IPS-18a (cell line): ENCODE measurements around the gene BRF1.
A peak's percentile ranks its signal among the peaks of the same experiment; 100 is the strongest.

Experiments
- H3K27ac ChIP-seq: one replicate; pipeline ENCODE4 v1.5.1; 2013; ENCODE audit warnings: low read length
- H3K27me3 ChIP-seq: one replicate; pipeline ENCODE4 v1.6.1; 2013; ENCODE audit warnings: mild to moderate bottlenecking, low read length; ENCODE audit not compliant: control insufficient read depth, insufficient read depth
- H3K36me3 ChIP-seq: one replicate; pipeline ENCODE4 v1.6.1; 2013; ENCODE audit warnings: low read depth, low read length; ENCODE audit not compliant: control insufficient read depth
- H3K4me1 ChIP-seq: one replicate; pipeline ENCODE4 v1.6.1; 2013; ENCODE audit warnings: low read depth, low read length; ENCODE audit not compliant: control insufficient read depth
- H3K4me3 ChIP-seq: one replicate; pipeline ENCODE4 v1.5.1; 2013; ENCODE audit warnings: low read length
- H3K9ac ChIP-seq: one replicate; pipeline ENCODE4 v1.6.1; 2013; ENCODE audit warnings: mild to moderate bottlenecking, low read length, moderate library complexity
- H3K9me3 ChIP-seq: one replicate; pipeline ENCODE4 v1.6.1; 2013; ENCODE audit warnings: low read depth, low read length; ENCODE audit not compliant: control insufficient read depth

BRF1 gene, protein sequence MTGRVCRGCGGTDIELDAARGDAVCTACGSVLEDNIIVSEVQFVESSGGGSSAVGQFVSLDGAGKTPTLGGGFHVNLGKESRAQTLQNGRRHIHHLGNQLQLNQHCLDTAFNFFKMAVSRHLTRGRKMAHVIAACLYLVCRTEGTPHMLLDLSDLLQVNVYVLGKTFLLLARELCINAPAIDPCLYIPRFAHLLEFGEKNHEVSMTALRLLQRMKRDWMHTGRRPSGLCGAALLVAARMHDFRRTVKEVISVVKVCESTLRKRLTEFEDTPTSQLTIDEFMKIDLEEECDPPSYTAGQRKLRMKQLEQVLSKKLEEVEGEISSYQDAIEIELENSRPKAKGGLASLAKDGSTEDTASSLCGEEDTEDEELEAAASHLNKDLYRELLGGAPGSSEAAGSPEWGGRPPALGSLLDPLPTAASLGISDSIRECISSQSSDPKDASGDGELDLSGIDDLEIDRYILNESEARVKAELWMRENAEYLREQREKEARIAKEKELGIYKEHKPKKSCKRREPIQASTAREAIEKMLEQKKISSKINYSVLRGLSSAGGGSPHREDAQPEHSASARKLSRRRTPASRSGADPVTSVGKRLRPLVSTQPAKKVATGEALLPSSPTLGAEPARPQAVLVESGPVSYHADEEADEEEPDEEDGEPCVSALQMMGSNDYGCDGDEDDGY

DNA sequence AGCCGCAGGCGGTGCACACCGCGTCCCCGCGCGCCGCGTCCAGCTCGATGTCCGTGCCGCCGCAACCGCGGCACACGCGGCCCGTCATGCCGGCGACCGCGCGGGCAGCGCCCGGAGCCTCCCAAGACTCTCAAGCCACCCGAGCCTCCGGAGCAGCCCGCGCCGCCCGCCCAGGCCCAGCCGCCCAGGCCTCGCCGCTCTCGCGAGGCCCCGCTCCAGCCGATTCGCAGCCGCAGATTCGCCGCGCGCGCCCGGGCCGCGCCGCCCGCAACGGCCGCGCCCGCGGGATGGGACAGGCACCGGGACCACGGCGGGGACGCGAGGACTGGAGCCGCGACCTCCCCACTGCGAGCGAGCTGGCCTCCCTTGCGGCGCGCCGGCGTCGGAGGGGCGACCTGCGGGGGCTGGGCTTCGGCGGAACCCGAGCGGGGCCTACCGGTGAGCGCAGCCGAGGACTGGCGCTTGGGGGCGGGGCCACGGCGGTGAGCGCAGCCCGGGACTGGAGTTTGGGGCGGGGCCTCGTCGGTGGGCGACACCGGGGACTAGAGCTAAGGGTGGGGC lies at the start of gene BRF1:
Gene BRF1 (minus strand): TSS at position 460 of the 561 bp plus-strand sequence. CDS start 372 bp downstream, at position 88.
- Histone ChIP-seq H3K4me3 (peak within 1 kb of the TSS; percentile 79), H3K27ac (no peak within 1 kb of the TSS), H3K9ac (peak within 1 kb of the TSS; percentile 65), H3K36me3 (no peaks in the 10 kb centered on the region), H3K4me1 (no peaks in the 10 kb centered on the region), H3K27me3 (peaks cover 21% of the 10 kb centered on the region), H3K9me3 (no peaks in the 10 kb centered on the region)

DNA sequence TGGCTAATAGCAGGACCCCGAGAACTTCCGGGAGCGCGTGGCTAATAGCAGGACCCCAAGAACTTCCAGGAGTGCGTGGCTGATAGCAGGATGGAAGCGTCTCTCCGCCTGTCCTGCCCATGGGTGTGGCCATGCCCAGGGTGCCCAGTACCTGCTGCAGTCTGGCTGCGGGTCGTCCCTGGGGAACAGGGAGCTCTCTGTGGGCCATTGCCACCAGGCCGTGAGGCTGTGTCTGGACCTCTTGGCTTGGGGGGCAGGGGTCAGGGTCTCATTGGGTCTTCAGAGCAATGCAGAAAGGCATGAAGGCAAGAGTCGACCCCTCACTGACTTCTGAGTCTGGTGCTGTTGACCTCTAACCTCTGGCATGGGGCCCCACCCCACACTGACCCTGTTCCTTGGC lies 49.2 kb upstream of the BRF1 start:
- no peak overlapping the region for H3K9ac ChIP-seq
- no peak overlapping the region for H3K27ac ChIP-seq
- H3K36me3 ChIP-seq, result no peaks in the 10 kb centered on the region
- H3K27me3 ChIP-seq, result no peaks in the 10 kb centered on the region
- no peak overlapping the region for H3K4me3 ChIP-seq
- no peaks in the 10 kb centered on the region for H3K9me3 ChIP-seq
- no peaks in the 10 kb centered on the region for H3K4me1 ChIP-seq

GRCh38 chr14:105348945-105349699 lies 48.3 kb upstream of the BRF1 start:
- Histone ChIP-seq H3K9me3 (no peaks in the 10 kb centered on the region), H3K9ac (no peak overlapping the region), H3K36me3 (no peaks in the 10 kb centered on the region), H3K27me3 (no peaks in the 10 kb centered on the region), H3K4me3 (no peak overlapping the region), H3K4me1 (no peaks in the 10 kb centered on the region), H3K27ac (no peak overlapping the region)

- Histone ChIP-seq H3K9ac (no peak overlapping the region), H3K4me3 (no peak overlapping the region), H3K9me3 (no peaks in the 10 kb centered on the region), H3K36me3 (no peaks in the 10 kb centered on the region), H3K27ac (no peak overlapping the region), H3K27me3 (no peaks in the 10 kb centered on the region), H3K4me1 (no peaks in the 10 kb centered on the region)
These were observed 47.6 kb upstream of the BRF1 start for GRCh38 chr14:105348169-105348944.

GRCh38 chr14:105347587-105347968 lies 46.8 kb upstream of the BRF1 start:
- Histone ChIP-seq H3K36me3 (no peaks in the 10 kb centered on the region), H3K27me3 (no peaks in the 10 kb centered on the region), H3K4me1 (no peaks in the 10 kb centered on the region), H3K9me3 (no peaks in the 10 kb centered on the region), H3K27ac (no peak overlapping the region), H3K4me3 (no peak overlapping the region), H3K9ac (no peak overlapping the region)

GRCh38 chr14:105346876-105347586 lies 46.2 kb upstream of the BRF1 start:
- H3K27me3 ChIP-seq, result no peaks in the 10 kb centered on the region
- H3K9me3 ChIP-seq, result no peaks in the 10 kb centered on the region
- no peak overlapping the region for H3K27ac ChIP-seq
- no peak overlapping the region for H3K4me3 ChIP-seq
- H3K4me1 ChIP-seq, result no peaks in the 10 kb centered on the region
- H3K36me3 ChIP-seq, result no peaks in the 10 kb centered on the region
- no peak overlapping the region for H3K9ac ChIP-seq

DNA sequence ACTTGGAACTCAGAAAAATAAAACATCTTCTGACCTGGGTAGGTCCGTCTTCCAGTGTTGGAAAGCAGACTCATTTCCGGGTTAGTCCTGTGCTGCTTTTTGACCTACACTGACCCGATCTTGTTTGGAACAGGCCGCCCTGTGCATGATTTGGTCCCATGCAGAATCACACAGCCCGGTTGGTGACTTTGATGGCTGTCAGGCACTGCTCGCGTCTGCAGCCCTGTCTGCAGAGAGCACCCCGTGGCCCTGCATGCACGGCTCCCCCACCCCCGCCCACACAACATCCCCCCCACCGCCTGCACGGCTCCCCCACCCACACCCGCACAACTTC lies 45.4 kb upstream of the BRF1 start:
- Histone ChIP-seq H3K4me3 (no peak overlapping the region), H3K36me3 (no peaks in the 10 kb centered on the region), H3K4me1 (no peaks in the 10 kb centered on the region)

GRCh38 chr14:105343194-105343593 lies 42.4 kb upstream of the BRF1 start:
- no peaks in the 10 kb centered on the region for H3K4me1 ChIP-seq
- H3K27me3 ChIP-seq, result no peaks in the 10 kb centered on the region
- H3K36me3 ChIP-seq, result no peaks in the 10 kb centered on the region
- H3K9ac ChIP-seq, result no peak overlapping the region
- no peak overlapping the region for H3K27ac ChIP-seq
- no peak overlapping the region for H3K4me3 ChIP-seq
- H3K9me3 ChIP-seq, result no peaks in the 10 kb centered on the region

More for the DNA sequence above, 45.4 kb upstream of the BRF1 start:
- no peak overlapping the region for H3K27ac ChIP-seq
- no peaks in the 10 kb centered on the region for H3K9me3 ChIP-seq
- no peaks in the 10 kb centered on the region for H3K27me3 ChIP-seq
- no peak overlapping the region for H3K9ac ChIP-seq

- Histone ChIP-seq H3K9ac (no peak overlapping the region), H3K9me3 (no peaks in the 10 kb centered on the region), H3K27ac (no peak overlapping the region), H3K4me3 (no peak overlapping the region), H3K4me1 (no peaks in the 10 kb centered on the region), H3K27me3 (no peaks in the 10 kb centered on the region), H3K36me3 (no peaks in the 10 kb centered on the region)
These were observed 40.3 kb upstream of the BRF1 start for GRCh38 chr14:105340821-105341733.
